ENCODE data around the gene TMEM156.
"Not testable (repeated sequence)": the region's sequence is repeated elsewhere in the genome, so short reads cannot be mapped to it uniquely, and the experiment has no call there.

Gene TMEM156

DNA sequence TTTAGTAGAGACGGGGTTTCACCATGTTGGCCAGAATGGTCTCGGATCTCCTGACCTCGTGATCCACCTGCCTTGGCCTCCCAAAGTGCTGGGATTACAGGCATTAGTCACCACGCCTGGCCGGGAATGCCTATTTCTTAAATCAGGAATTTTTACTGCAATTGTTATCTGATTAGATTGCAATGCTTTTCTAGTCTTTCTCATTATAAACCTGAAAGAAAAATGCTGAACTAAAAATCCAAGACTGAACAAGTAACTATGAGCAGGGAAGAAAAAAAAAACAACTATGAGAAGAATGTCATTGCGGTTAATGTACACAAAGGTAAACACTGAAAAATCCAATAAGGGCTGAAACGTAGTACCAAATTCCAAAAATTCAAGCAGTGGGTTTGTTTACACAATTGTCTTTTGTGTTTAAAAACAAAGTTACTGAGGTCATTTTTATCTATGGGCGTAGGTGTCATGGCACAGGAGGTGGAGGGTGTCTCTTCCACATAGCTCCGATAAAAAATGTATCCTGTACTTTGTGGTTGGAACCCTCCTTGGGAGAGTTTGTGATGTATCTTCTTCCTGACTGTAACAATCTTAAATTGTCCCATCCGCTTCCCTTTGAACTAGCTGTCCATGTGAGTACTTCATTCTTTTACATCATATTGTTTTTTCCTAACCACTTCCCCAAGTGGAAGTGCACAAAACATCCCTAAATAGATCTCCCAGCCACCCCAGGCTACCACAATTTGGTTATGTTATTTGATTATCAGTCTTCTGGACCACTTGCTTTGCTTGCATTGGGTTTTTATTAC lies 11.1 kb upstream of the TMEM156 start:
- DNase-seq, result no peak

DNA sequence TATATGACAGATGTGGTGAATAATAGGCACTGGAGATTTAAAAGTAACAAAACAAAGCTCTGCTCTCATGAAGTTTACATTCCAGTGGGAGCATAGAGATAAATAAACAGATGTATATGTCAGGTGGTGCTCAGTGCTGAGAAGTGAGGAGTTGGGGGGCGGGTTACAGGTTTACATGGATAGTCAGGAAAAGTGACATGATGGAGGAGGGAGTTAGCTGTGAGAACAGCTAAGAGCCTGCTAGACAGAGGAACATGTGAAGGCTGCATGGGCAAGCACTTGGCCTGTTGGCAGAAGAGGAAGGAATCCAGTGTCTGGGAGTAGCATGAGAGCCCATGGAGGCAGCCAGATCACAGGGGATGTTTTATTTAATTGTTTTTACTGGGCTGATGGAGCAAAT lies 10.2 kb upstream of the TMEM156 start:
- DNase-seq, result no peak

DNA sequence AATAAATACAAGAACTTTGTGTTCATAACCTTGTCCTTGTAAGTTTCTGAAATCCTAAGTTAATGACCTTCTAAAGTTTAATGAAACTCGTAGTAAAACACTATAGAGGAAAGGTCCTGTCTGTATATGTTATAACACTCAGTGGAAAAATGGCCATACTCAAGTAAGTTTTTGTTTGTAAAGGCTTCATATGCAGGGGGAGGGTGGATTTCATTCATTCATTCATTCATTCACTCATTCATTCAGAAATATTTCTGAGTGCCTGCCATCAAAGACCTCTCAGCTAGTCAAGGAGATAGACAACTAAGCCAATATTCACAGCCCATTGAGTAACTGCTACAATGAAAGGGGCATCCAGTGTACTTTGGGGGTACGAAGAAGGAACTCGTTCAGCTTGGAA lies 6.9 kb upstream of the TMEM156 start:
- DNase-seq, result no peak

DNA sequence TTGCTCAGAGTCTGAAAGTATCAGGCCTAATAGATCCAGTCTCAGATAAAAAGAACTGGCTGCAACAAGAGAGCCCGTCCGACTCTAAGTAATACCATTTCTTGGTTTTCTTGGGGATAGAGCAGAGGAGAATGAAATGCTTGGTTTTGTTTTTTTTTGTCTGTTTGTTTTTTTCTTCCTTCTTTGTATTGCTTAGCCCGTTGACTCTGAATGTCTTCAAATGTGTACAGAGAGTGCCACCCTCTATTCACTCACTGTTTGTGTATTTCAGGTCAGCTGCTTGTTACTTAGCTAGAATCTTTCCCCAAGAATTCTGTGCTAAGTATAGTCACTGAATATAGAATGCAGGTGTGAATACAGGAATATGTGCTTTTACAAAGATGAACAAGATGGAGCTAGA lies 5.7 kb upstream of the TMEM156 start:
- no peak for DNase-seq

DNA sequence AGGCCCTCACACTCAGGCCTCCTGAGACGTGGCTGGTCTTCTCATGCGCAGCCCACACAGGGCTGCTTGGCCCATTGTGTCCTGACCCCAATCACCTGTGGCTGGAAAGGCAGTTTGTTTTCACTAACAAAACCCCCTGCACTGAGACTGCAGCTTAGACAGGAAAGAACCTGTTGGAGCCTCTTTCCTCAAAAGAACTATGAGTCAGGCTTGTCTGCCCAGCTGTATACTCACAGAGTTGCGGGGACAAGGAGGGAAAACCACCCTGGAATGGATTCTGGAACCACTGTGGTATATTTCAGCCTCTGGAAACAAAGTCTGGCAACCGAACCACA lies 5.2 kb upstream of the TMEM156 start:
- no peak for DNase-seq

DNA sequence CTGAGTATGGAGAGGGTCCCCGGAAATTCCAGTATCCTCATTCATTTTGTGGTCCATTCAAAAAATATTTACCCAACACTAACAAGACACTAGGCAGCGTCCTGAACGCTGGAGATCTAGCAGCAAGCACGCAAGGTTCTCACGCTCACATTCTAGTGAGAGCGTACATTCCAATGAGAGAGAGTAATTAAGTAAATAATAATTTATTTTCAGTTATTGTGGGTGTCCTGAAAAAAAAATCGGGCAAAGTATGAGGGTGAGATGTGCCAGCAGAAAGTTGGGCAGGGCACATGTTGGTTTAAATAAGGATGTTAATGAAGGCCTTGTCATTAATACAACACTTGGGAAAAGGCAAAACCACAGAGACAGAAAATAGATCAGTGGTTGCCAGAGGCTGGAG lies 4.0 kb upstream of the TMEM156 start:
- no peak for DNase-seq

DNA sequence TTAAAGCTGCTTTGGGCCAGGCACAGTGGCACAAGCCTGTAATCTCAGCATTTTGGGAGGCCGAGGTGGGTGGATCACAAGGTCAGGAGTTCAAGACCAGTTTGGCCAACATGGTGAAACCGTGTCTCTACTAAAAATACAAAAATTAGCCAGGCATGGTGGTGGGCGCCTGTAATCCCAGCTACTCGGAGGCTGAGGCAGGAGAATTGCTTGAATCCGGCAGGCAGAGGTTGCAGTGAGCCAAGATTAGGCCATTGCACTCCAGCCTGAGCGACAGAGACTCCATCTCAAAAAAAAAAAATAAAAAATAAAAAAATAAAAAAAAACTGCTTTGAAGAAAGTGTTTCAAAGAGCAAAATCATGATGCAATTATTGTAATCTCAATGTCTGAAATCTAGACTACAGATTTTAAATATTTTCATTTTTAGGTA lies 604 bp downstream of the TMEM156 start:
- DNase-seq, result not testable (repeated sequence)

DNA sequence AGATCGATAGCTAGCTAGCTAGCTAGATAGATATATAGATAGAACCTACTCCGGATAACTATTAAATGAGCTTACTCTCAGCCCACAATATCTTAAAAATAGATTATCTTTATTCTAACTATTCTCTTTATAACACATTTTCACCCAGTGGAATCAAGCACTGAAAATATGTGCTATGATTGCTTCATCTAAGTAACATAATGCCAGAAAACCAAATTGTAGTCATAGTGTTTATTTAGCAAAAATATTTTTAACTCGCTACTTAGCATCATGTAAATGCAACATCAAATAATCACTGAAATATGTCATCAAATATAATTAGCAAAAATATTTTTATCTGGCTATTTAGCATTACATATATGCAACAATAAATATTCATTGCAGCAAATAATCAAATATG lies 1.5 kb downstream of the TMEM156 start:
- no peak for DNase-seq

DNA sequence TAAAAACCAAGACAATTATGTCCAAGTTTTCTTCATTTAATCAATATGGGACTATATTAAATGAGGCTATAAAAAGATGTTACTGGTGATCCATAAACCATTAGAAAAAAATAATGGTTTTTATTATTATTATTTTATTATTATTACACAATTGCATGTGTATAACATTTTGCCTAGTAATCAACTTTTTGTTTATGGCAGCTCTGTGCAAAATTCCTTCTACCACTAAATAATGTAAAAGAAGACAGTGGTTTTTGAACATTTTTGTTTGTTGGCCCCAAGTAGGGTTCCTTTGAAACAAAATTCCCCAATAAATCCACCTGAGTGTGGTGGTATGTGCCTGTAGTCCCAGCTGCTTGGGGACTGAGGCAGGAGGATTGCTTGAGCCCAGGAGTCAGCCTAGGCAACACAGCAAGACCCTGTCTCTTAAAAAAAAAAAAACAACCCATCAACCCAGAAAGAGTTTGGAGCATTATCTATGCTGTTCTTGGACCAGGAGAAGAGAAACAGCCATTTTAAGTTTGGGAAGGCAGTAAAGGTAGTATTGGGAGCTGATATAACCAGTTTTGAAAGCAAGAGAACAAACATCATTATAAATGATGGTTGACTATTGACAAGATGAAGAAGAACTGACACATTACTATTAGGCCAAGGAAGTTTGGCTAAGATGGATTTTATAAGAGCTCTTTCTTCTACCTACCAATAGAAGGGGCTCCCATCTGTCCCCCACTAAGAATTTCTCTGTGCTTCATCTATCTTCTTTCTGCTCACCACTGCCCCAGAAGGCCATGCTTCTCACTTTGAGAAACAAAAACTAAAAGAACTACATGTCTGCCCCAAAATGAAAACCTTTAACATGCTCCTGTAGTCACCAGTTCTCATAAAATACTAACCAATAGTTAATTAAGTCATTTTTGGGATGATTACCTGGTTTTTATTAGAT lies 2.2 kb downstream of the TMEM156 start:
- DNase-seq, result no peak

DNA sequence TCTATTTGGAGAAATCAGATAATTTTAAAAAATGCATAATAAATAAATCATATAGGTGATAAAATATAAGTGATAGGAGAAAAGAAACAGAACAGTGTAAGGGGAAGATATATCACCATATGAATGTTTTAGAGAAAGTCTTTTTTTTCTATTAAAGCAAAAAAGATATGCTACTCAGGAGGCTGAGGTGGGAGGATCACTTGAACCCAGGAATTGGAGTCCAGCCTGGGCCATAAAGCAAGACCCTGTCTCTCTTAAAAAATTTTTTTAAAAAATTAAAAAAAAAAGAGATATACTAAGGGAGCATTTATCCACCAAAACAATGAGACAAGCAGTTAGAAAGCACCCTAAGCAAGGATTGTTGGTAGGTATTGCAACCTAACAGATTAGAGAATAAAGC lies 6.1 kb downstream of the TMEM156 start:
- DNase-seq, result no peak

DNA sequence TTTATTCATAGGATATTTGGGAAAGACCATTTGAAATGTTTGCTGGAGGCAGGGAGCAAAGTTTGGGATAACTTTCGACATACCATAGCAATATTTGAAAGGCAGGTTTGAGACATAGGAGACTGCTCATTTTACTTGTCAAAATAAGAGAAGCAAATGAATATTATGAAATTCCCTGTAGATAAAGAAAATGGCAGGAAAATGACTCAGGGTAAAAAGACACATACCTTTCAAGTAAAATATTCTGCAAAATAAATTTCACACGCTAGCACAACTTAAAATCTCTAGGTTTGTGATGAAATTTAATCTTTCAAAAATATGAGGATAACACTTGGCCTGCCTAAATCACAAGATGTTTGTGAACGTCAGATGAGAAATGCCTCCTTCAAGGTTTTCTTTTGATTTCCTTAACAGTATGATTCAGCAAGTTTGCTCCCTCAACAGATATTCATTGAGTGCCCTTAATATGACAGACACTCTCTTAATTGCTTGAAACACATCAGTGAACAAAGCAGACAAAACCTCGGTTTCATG lies 6.6 kb downstream of the TMEM156 start:
- DNase-seq, result no peak

DNA sequence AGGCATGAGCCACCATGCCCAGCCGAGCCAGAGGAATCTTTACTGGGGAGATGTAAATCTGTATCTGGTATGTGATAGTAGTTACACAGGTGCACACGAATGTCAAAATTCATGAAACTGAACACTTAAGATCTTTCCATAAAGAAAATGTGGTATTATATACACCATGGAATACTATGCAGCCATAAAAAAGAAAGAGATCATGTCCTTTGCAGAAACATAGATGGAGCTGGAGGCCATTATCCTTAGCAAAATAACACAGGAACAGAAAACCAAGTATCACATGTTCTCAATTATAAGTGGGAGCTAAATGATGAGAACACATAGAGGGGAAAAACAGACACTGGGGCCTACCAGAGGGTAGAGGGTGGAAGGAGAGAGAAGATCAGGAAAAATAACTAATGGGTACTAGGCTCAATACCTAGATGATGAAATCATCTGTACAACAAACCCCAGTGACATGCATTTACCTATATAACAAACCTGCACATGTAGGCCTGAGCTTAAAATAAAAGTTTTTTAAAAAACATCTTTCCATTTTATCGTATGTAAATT lies 7.8 kb downstream of the TMEM156 start:
- DNase-seq, result no peak

DNA sequence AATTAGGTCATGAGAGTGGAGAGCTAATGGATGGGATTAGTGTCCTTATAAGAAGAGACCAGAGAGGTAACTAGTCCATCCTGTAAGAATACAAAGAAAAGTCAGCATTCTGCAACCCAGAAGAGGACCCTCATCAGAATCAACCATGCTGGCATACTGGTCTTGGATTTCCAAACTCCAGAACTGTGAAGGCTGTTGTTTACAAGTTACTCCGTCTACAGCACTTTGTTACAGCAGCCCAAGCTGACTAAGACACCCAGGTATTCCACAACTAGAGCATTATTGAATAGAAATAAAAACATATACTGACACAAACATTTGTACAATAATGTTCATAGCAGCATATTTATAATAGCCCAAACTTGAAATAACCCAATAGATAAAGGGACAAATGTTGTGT lies 9.2 kb downstream of the TMEM156 start:
- no peak for DNase-seq

DNA sequence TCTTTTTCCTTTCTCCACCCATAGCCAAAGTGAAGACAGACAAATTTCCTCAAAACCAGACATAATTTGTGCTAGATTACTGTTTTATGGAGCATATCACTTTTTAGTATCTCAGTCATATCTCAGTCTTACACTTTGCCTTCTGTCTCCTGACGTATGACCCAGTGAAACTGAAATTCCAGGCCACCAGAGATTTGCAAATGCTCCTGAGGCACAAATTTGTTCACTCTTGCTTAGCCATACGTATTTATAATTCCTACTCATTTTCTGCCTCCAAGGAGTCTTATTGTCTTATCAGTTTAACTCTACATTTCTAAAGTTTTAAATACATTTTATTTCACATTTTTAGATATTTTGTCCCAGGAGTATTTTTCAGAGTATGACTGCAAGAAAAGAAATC lies 10.0 kb downstream of the TMEM156 start:
- no peak for DNase-seq

DNA sequence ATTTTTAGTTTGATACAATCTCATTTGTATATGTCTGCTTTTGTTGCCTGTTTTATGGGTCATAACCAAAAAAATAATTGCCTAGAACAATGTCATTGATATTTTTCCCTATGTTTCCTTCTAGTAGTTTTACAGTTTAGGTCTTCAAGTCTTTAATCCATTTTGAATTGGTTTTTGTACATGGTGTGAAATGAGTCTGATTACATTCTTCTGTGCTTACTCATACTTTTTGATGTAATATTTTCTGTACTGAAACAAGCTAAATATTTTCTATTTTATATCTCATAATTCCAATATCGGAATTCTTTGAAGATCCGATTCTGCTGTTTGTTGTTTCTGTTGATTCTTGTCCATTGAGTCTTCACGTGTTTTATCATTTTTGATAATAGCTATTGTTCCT lies 10.6 kb downstream of the TMEM156 start:
- no peak for DNase-seq

DNA sequence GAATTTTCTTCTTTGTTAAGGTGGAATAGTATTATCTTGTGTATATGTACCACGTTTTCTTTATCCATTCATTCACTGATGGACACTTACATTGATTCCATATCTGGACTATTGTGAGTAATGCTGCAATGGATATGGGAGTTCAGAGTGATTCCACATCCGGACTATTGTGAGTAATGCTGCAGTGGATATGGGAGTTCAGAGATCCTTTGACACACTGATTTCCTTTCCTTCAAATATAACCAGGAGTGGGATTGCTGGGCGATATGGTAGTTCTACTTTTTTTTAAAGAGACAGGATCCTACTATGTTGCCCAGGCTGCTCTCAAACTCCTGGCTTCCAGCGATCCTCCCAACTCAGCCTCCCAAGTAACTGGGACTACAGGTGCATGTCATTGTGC lies 12.1 kb downstream of the TMEM156 start:
- no peak for DNase-seq

DNA sequence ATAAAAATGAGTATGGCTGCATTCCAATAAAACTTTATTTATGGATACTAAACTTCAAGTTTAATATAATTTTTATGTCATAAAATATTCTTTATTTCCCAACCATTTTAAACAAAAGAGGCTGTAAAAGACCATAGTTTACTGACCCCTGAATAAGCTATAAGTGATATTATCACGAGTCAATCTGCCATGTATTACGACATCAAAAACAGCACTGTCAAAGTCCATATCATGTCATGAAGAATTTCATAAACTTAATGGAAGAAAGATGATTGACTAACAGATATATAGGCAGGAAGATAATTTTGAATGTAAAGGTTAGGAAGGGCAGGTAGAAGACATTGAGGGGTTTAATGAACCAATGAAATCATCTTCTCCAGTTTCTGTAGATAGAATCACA lies 18.2 kb downstream of the TMEM156 start:
- no peak for DNase-seq

DNA sequence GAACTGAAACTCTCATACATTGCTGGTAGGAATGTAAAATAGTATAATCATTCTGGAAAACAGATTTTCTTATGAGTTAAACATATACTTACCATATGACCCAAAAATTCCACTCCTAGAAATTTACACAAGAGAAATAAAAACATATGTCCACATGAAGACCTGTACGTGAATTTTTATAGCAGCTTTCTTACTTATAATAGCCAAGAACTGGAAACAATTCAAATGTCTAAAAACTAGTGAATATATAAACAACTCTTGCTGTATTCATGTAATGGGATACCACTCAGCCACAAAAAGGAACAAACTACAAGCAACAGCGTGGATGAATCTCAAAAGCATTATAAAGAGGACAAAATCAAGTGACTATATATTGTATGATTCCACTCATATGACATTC lies 27.5 kb downstream of the TMEM156 start:
- DNase-seq, result no peak

DNA sequence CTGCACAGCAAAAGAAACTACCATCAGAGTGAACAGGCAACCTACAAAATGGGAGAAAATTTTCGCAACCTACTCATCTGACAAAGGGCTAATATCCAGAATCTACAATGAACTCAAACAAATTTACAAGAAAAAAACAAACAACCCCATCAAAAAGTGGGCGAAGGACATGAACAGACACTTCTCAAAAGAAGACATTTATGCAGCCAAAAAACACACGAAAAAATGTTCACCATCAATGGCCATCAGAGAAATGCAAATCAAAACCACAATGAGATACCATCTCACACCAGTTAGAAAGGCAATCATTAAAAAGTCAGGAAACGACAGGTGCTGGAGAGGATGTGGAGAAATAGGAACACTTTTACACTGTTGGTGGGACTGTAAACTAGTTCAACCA lies 30.2 kb downstream of the TMEM156 start:
- not testable (repeated sequence) for DNase-seq

DNA sequence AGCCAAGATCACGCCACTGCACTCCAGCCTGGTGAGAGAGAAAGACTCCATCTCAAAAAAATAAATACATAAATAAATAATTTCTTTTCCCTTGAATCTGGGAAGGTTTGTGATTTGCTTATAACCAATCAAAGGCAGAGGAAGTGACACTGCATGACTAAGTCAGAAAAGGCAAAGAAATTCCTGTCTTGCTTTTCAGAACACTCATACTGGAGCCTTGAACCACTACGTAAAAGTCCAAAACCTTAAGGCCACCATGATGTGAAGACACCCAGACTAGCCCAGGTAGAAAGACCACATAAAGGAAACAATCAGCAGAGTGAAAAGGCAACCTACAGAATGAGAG lies 36.6 kb downstream of the TMEM156 start:
- DNase-seq, result no peak

DNA sequence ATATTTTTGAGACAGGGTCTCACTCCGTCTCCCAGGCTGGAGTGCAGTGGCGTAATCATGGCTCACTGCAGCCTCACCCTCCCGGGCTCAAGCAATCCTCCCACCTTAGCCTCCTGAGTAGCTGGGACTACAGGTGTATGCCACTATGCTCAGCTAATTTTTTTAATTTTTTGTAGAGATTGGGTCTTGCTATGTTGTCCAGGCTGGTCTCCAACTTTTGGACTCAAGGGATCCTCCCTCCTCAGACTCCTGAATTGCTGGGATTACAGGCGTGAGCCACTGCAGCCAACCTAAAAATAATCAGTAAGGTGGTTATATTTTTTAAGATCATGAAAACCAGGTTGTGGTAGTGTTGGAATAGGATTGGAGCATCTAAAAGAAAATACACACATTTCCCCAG lies 38.1 kb downstream of the TMEM156 start:
- DNase-seq, result no peak

DNA sequence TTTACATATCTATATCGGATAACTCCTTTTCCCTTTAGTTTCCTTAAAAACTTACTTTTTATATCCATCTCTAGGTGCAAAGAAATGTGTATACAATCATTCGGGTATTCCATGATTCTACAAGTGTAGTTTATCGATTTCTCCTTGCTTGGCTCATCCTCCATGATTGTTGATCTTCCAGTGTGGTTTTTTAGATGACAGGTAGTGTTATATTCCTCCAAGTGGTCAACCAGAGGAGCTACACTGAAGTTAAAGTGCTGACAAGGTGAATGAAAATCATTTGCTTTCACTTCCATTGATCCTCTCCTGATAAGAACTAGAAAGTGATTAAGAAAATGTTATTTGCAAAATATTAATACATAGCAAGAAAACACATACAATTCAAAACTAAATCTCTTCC lies 38.5 kb downstream of the TMEM156 start:
- DNase-seq, result no peak

DNA sequence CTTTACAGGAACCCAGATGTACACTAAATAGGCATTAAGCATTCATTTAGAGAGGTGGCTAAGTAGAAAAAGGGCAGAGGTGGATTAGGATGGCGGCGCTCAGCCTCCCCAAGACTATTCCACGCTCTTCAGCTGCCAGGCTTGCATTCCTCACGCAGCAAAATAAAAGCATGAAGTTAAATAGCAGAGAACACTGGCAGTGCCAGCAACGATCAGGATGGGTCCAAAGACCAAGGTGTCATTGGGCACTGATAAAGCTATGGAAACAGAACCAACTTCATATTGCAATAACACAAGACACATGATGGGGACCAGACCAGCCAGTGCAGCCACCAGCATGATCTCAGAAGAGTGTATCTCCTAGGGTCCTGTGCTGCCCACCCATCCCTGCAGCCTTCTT lies 42.0 kb downstream of the TMEM156 start:
- no peak for DNase-seq

DNA sequence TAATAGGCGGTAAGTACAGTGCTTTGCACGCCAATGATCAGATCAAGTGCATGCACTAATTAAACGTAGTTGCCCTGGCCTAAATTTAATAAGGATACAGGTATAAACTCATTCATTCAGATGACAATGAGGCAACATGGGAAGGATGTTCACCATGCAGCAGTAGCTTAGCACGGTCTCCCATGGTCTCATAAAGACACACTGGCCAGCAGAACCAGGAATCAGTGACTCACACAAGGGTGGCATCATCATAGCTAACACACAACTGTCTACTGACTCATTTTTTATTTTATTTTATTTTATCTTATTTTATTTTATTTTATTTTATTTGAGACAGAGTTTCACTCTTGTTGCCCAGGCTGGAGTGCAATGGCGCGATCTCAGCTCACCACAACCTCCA lies 42.7 kb downstream of the TMEM156 start:
- no peak for DNase-seq
